Measurements from ENCODE around the gene RUBCNL.

DNA sequence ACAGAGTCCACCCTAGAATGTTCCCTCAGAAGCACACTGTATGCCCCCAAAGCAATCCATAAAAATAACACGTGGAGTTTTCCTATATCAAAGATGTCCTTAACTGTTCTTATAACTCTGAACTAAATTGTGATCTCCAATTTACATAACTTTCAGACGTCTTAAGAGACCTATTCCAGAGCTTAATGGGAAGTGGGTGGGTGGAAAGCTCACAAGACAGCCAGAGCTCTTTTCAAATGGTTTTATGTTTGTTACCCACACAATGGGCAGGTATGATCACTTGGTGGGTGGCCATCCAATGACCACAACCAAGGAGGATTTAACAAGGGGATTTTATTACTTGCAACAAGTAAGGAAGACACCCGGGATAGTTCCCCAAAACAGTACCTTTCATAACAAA lies 93.6 kb downstream of the RUBCNL start:
- TF ChIP-seq, protein P1, sequence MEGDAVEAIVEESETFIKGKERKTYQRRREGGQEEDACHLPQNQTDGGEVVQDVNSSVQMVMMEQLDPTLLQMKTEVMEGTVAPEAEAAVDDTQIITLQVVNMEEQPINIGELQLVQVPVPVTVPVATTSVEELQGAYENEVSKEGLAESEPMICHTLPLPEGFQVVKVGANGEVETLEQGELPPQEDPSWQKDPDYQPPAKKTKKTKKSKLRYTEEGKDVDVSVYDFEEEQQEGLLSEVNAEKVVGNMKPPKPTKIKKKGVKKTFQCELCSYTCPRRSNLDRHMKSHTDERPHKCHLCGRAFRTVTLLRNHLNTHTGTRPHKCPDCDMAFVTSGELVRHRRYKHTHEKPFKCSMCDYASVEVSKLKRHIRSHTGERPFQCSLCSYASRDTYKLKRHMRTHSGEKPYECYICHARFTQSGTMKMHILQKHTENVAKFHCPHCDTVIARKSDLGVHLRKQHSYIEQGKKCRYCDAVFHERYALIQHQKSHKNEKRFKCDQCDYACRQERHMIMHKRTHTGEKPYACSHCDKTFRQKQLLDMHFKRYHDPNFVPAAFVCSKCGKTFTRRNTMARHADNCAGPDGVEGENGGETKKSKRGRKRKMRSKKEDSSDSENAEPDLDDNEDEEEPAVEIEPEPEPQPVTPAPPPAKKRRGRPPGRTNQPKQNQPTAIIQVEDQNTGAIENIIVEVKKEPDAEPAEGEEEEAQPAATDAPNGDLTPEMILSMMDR (IDR thresholded peaks at IDR 0.05), result no peak
- no peak for TF ChIP-seq FOSL2 (IDR thresholded peaks at IDR 0.05; ENCODE audit: borderline replicate concordance, low read depth)
- no peak for TF ChIP-seq RFX5 (IDR thresholded peaks at IDR 0.05; ENCODE audit: low read length)
- no peak for TF ChIP-seq TCF12 (IDR thresholded peaks at IDR 0.05)
- TF ChIP-seq CHD2 (IDR thresholded peaks at IDR 0.05; ENCODE audit: low read length, partially characterized antibody), result no peak
- TF ChIP-seq RAD21 (IDR thresholded peaks at IDR 0.05; ENCODE audit: low read length), result no peak
- no peak for TF ChIP-seq MAX (IDR thresholded peaks at IDR 0.05; ENCODE audit: low read depth)
- TF ChIP-seq EP300 (IDR thresholded peaks at IDR 0.05; ENCODE audit: borderline replicate concordance in 1 of 2, low read depth in 1 of 2, low read length in 1 of 2), result no peak
- TF ChIP-seq JUND (IDR thresholded peaks at IDR 0.05), result no peak
- no peak for TF ChIP-seq TAF1 (IDR thresholded peaks at IDR 0.05; ENCODE audit: borderline replicate concordance, low read depth, low read length)
- no peak for TF ChIP-seq EZH2phosphoT487 (IDR thresholded peaks at IDR 0.05; ENCODE audit: borderline replicate concordance, low read depth)
- no peak for TF ChIP-seq NFIC (IDR thresholded peaks at IDR 0.05; ENCODE audit: borderline replicate concordance)
- TF ChIP-seq MXI1 (IDR thresholded peaks at IDR 0.05; ENCODE audit: low read depth, low read length), result no peak
